H9 (cell line): Measurements from ENCODE around the gene LRP8. TPM values are rescaled to one million over a fixed set of nuclear protein-coding genes. Genes with fewer than 3 reads are reported as not detected.
A peak's percentile ranks its signal among the peaks of the same experiment; 100 is the strongest.

Experiments used
- DNase-seq: peaks from one replicate; pipeline ENCODE4 v3.0.0-alpha.2; 2017
- H2AFZ ChIP-seq: one replicate; pipeline ENCODE4 v1.6.1; 2013; ENCODE audit warnings: mild to moderate bottlenecking, low read length, control low read depth, moderate library complexity
- H2AK5ac ChIP-seq: 2 replicates; pipeline ENCODE4 v1.6.1; 2013; ENCODE audit warnings: low read length, control low read depth, mixed read lengths; ENCODE audit not compliant: insufficient read length
- H2BK120ac ChIP-seq: one replicate; pipeline ENCODE4 v1.6.1; 2013; ENCODE audit warnings: low read depth, mild to moderate bottlenecking, low read length, control low read depth, inconsistent platforms; ENCODE audit not compliant: poor library complexity, severe bottlenecking
- H2BK12ac ChIP-seq: 2 replicates; pipeline ENCODE4 v1.6.1; 2013; ENCODE audit warnings: low read length, control low read depth, mixed read lengths, low read depth; ENCODE audit not compliant: insufficient read length
- H2BK15ac ChIP-seq: 2 replicates; pipeline ENCODE4 v1.6.1; 2013; ENCODE audit warnings: low read depth, low read length, control low read depth
- H2BK20ac ChIP-seq: one replicate; pipeline ENCODE4 v1.6.1; 2013; ENCODE audit warnings: low read depth, mild to moderate bottlenecking, low read length, control low read depth, inconsistent platforms; ENCODE audit not compliant: poor library complexity, severe bottlenecking
- H2BK5ac ChIP-seq: 2 replicates; pipeline ENCODE4 v1.6.1; 2013; ENCODE audit warnings: low read length, control low read depth, mixed read lengths; ENCODE audit not compliant: insufficient read length
- H3K14ac ChIP-seq: 2 replicates; pipeline ENCODE4 v1.6.1; 2013; ENCODE audit warnings: low read length, control low read depth; ENCODE audit not compliant: insufficient read depth
- H3K18ac ChIP-seq: 2 replicates; pipeline ENCODE4 v1.6.1; 2013; ENCODE audit warnings: low read depth, mild to moderate bottlenecking, mixed read lengths, low read length, control low read depth; ENCODE audit not compliant: insufficient read length
- H3K23ac ChIP-seq: 2 replicates; pipeline ENCODE4 v1.6.1; 2013; ENCODE audit warnings: low read length, control low read depth, mixed read lengths, low read depth; ENCODE audit not compliant: insufficient read length
- H3K23me2 ChIP-seq: 2 replicates; pipeline ENCODE4 v1.6.1; 2013; ENCODE audit warnings: low read depth, mild to moderate bottlenecking, mixed read lengths, low read length, control low read depth; ENCODE audit not compliant: insufficient read length, poor library complexity, severe bottlenecking
- H3K27ac ChIP-seq: 2 replicates; pipeline ENCODE4 v1.5.1; 2013; ENCODE audit warnings: low read length, control low read depth, mixed read lengths, low read depth; ENCODE audit not compliant: insufficient read length
- H3K27me3 ChIP-seq: 2 replicates; pipeline ENCODE4 v1.6.1; 2013; ENCODE audit warnings: low read length, control low read depth, inconsistent platforms; ENCODE audit not compliant: insufficient read depth
- H3K4ac ChIP-seq: 2 replicates; pipeline ENCODE4 v1.6.1; 2013; ENCODE audit warnings: low read depth, mild to moderate bottlenecking, control low read depth, inconsistent platforms, low read length, moderate library complexity
- H3K4me1 ChIP-seq: 2 replicates; pipeline ENCODE4 v1.6.1; 2013; ENCODE audit warnings: low read length, control low read depth, inconsistent platforms; ENCODE audit not compliant: insufficient read depth
- H3K4me2 ChIP-seq: 2 replicates; pipeline ENCODE4 v1.6.1; 2013; ENCODE audit warnings: low read length, control low read depth, mixed read lengths; ENCODE audit not compliant: insufficient read length, insufficient read depth
- H3K56ac ChIP-seq: 2 replicates; pipeline ENCODE4 v1.6.1; 2013; ENCODE audit warnings: low read depth, mild to moderate bottlenecking, mixed read lengths, low read length, control low read depth; ENCODE audit not compliant: insufficient read length
- H3K79me1 ChIP-seq: 2 replicates; pipeline ENCODE4 v1.6.1; 2013; ENCODE audit warnings: low read depth, mild to moderate bottlenecking, moderate library complexity, low read length, control low read depth, inconsistent platforms; ENCODE audit not compliant: insufficient read depth, poor library complexity, severe bottlenecking
- H3K79me2 ChIP-seq: 2 replicates; pipeline ENCODE4 v1.6.1; 2013; ENCODE audit warnings: low read length, control low read depth, inconsistent platforms; ENCODE audit not compliant: insufficient read depth
- H3K9ac ChIP-seq: 2 replicates; pipeline ENCODE4 v1.6.1; 2013; ENCODE audit warnings: low read length, control low read depth, mixed read lengths; ENCODE audit not compliant: insufficient read length; ENCODE audit errors: extremely low read depth
- H3K9me3 ChIP-seq: one replicate; pipeline ENCODE4 v1.6.1; 2013; ENCODE audit warnings: low read depth, low read length, inconsistent platforms; ENCODE audit not compliant: control insufficient read depth
- H3T11ph ChIP-seq: one replicate; pipeline ENCODE4 v1.6.1; 2013; ENCODE audit warnings: mild to moderate bottlenecking, low read length, control low read depth, inconsistent platforms
- H4K20me1 ChIP-seq: one replicate; pipeline ENCODE4 v1.6.1; 2013; ENCODE audit not compliant: control insufficient read depth, insufficient read length, insufficient read depth
- H4K5ac ChIP-seq: 2 replicates; pipeline ENCODE4 v1.6.1; 2013; ENCODE audit warnings: low read depth, mild to moderate bottlenecking, mixed read lengths, low read length, control low read depth; ENCODE audit not compliant: insufficient read length
- H4K8ac ChIP-seq: replicated peaks from 2 replicates; pipeline ENCODE4 v1.6.1; 2013; ENCODE audit warnings: low read length, control low read depth, mixed read lengths, low read depth; ENCODE audit not compliant: insufficient read length
- H4K91ac ChIP-seq: 2 replicates; pipeline ENCODE4 v1.6.1; 2013; ENCODE audit warnings: low read depth, mild to moderate bottlenecking, moderate library complexity, mixed read lengths, low read length, control low read depth; ENCODE audit not compliant: insufficient read length
- H3K27ac Mint-ChIP-seq, 3 experiments: 2 replicates in 2 of 3; 3 replicates in 1 of 3; pipeline ENCODE4 v1.8.0; 2020 to 2021; ENCODE audit warnings: mixed read lengths in 3 of 3, mild to moderate bottlenecking in 1 of 3, moderate library complexity in 1 of 3
- H3K27me3 Mint-ChIP-seq: 2 replicates; pipeline ENCODE4 v1.8.0; 2021; ENCODE audit warnings: low read depth, mild to moderate bottlenecking, moderate library complexity, mixed read lengths
- H3K36me3 Mint-ChIP-seq, 3 experiments: 2 replicates in 2 of 3; 3 replicates in 1 of 3; pipeline ENCODE4 v1.8.0; 2020 to 2021; ENCODE audit warnings: low read depth in 3 of 3, mixed read lengths in 3 of 3; ENCODE audit not compliant: insufficient read depth in 1 of 3
- H3K4me1 Mint-ChIP-seq, 2 experiments: 2 replicates each; pipeline ENCODE4 v1.8.0; 2020; ENCODE audit warnings: mixed read lengths in 2 of 2
- H3K4me3 Mint-ChIP-seq, 2 experiments: 2 replicates in 1 of 2; 3 replicates in 1 of 2; pipeline ENCODE4 v1.8.0; 2020 to 2021; ENCODE audit warnings: mild to moderate bottlenecking in 2 of 2, mixed read lengths in 2 of 2, moderate library complexity in 1 of 2
- H3K9me3 Mint-ChIP-seq, 2 experiments: 2 replicates in 1 of 2; 3 replicates in 1 of 2; pipeline ENCODE4 v1.8.0; 2020; ENCODE audit warnings: mild to moderate bottlenecking in 2 of 2, mixed read lengths in 2 of 2, moderate library complexity in 1 of 2
- CTCF ChIP-seq: fragments of 200-600 bp; sonication (generic); conservative IDR thresholded peaks from 3 replicates; pipeline ENCODE4 v1.8.0; 2021; ENCODE audit warnings: antibody characterized with exemption, mild to moderate bottlenecking
- WGBS: extraction: QIAGEN DNeasy Blood & Tissue Kit; methylation state at CpG from one replicate; pipeline ENCODE4 v1.1.7; 2013; ENCODE audit warnings: missing lambda C conversion rate, low lambda C conversion rate, mixed read lengths; ENCODE audit not compliant: insufficient read length; ENCODE audit errors: extremely low coverage; 5-methylcytosine and 5-hydroxymethylcytosine counted together
- total RNA-seq: library from RNA; stranded (reverse); gene quantifications from 2 replicates; pipeline ENCODE4 v1.2.1, GENCODE V29; 2021

LRP8 gene
- total RNA-seq, 1 experiment from 2014 or later: 78.6 TPM

GRCh38 chr1:53255031-53255430, 72.8 kb downstream of the LRP8 start:
- Mint-ChIP-seq H3K4me1 (no peaks in the 10 kb centered on the region), H3K36me3 (peaks cover 36 to 87% (median 83%) of the 10 kb centered on the region in 3 experiments), H3K4me3 (no peak overlapping the region), H3K27ac (no peak overlapping the region; a peak in 1 of 7 replicates), H3K27me3 (no peaks in the 10 kb centered on the region), H3K9me3 (no peaks in the 10 kb centered on the region)
- Histone ChIP-seq H3K4me1 (no peaks in the 10 kb centered on the region), H3K56ac (no peak overlapping the region), H2BK5ac (no peak overlapping the region), H4K8ac (no peak overlapping the region), H2AFZ (no peak overlapping the region), H2BK12ac (no peak overlapping the region), H3K79me1 (no peaks in the 10 kb centered on the region), H3K23me2 (no peaks in the 10 kb centered on the region), H3K4ac (no peak overlapping the region), H3K27ac (no peak overlapping the region), H4K91ac (no peak overlapping the region), H3K18ac (no peak overlapping the region), H3K9ac (no peak overlapping the region), H2BK20ac (no peak overlapping the region), H3K23ac (no peak overlapping the region), H3K4me2 (no peak overlapping the region), H3K9me3 (no peaks in the 10 kb centered on the region), H2BK120ac (no peak overlapping the region), H2AK5ac (no peak overlapping the region), H3T11ph (no peak overlapping the region), H4K5ac (no peak overlapping the region), H4K20me1 (no peaks in the 10 kb centered on the region), H3K79me2 (no peaks in the 10 kb centered on the region), H2BK15ac (no peak overlapping the region), H3K14ac (no peak overlapping the region), H3K27me3 (no peaks in the 10 kb centered on the region)
- no CpG with 5 or more reads among the region's 4 CpGs for WGBS
- no peak for DNase-seq
- TF ChIP-seq CTCF: peak; percentile 38
